GM19324 (cell line): ENCODE results near the gene PNPLA7.

ENCODE experiments used
- ATAC-seq: cut with Tn5 transposase; IDR thresholded peaks from one replicate; pipeline ENCODE4 v1.9.1; 2021; ENCODE audit warnings: mild to moderate bottlenecking, moderate library complexity; ENCODE audit not compliant: unreplicated experiment, low FRiP score

PNPLA7 gene

GRCh38 chr9:137498720-137499150 is 51.5 kb downstream of the PNPLA7 start:
- no peak for ATAC-seq

GRCh38 chr9:137497921-137498719 is 52.1 kb downstream of the PNPLA7 start:
- ATAC-seq, result no peak

- ATAC-seq, result no peak
Observed at GRCh38 chr9:137496601-137497375, 53.4 kb downstream of the PNPLA7 start.

- no peak for ATAC-seq
Observed at GRCh38 chr9:137494550-137495351, 55.5 kb downstream of the PNPLA7 start.

GRCh38 chr9:137494104-137494544 is 56.1 kb downstream of the PNPLA7 start:
- no peak for ATAC-seq

- no peak for ATAC-seq
Observed at GRCh38 chr9:137493364-137494103, 56.7 kb downstream of the PNPLA7 start.

GRCh38 chr9:137492464-137493363 is 57.5 kb downstream of the PNPLA7 start:
- ATAC-seq, result no peak

GRCh38 chr9:137491735-137492432 is 58.3 kb downstream of the PNPLA7 start:
- no peak for ATAC-seq

- no peak for ATAC-seq
Observed at GRCh38 chr9:137490532-137491186, 59.5 kb downstream of the PNPLA7 start.

GRCh38 chr9:137488906-137489305 is 61.3 kb downstream of the PNPLA7 start:
- ATAC-seq, result no peak

- ATAC-seq, result no peak
Observed at GRCh38 chr9:137488327-137488653, 61.9 kb downstream of the PNPLA7 start.

- ATAC-seq, result no peak
Observed at GRCh38 chr9:137487454-137488326, 62.5 kb downstream of the PNPLA7 start.

GRCh38 chr9:137486545-137487453 is 63.4 kb downstream of the PNPLA7 start:
- no peak for ATAC-seq

GRCh38 chr9:137486141-137486490 is 64.1 kb downstream of the PNPLA7 start:
- ATAC-seq, result no peak

- ATAC-seq, result no peak
Observed at GRCh38 chr9:137485343-137486140, 64.7 kb downstream of the PNPLA7 start.
